Calu3 (cell line): ENCODE data around the gene SIAH3. TPM values are rescaled to one million over a fixed set of nuclear protein-coding genes. Genes with fewer than 3 reads are reported as not detected.

Source experiments
- BruUV-seq: library from RNA; stranded (reverse); fragments of 400-500 nt; replicated peaks from 2 replicates; lab custom pipeline; 2021; lab: Mats Ljungman, UMichigan
- CTCF ChIA-PET: fragments of 300-600 bp; sonication (Branson Sonifier 250); formaldehyde crosslinking; loops from one replicate; lab custom pipeline; 2022; ENCODE audit warnings: antibody characterized with exemption; lab: Charles Lee
- DNase-seq: peaks from one replicate; pipeline ENCODE4 v3.0.0; 2022
- H3K27ac Mint-ChIP-seq: one replicate; pipeline ENCODE4 v1.8.0; 2022; ENCODE audit warnings: mixed read lengths; ENCODE audit not compliant: unreplicated experiment
- H3K27me3 Mint-ChIP-seq: one replicate; pipeline ENCODE4 v1.8.0; 2022; ENCODE audit warnings: mixed read lengths; ENCODE audit not compliant: unreplicated experiment
- H3K36me3 Mint-ChIP-seq: one replicate; pipeline ENCODE4 v1.8.0; 2022; ENCODE audit warnings: mild to moderate bottlenecking, moderate library complexity, mixed read lengths; ENCODE audit not compliant: insufficient read depth, unreplicated experiment
- H3K4me1 Mint-ChIP-seq: one replicate; pipeline ENCODE4 v1.8.0; 2022; ENCODE audit warnings: mild to moderate bottlenecking, low read depth, mixed read lengths; ENCODE audit not compliant: unreplicated experiment
- H3K4me3 Mint-ChIP-seq: one replicate; pipeline ENCODE4 v1.8.0; 2022; ENCODE audit warnings: mild to moderate bottlenecking, low read depth, moderate library complexity, mixed read lengths; ENCODE audit not compliant: unreplicated experiment
- H3K9me3 Mint-ChIP-seq: one replicate; pipeline ENCODE4 v1.8.0; 2022; ENCODE audit warnings: low read depth, mixed read lengths; ENCODE audit not compliant: unreplicated experiment
- CTCF ChIP-seq: fragments of 200-600 bp; IDR thresholded peaks from one replicate; pipeline ENCODE4 v1.8.0; 2022; ENCODE audit warnings: antibody characterized with exemption; ENCODE audit not compliant: unreplicated experiment
- intact Hi-C: fragments of 100-400 bp; cut with micrococcal nuclease; formaldehyde crosslinking; loops from one replicate; pipeline ENCODE4 v1.10.0; 2022; ENCODE audit not compliant: unreplicated experiment
- total RNA-seq: library from RNA; stranded (reverse); gene quantifications from 2 replicates; pipeline ENCODE4 v1.2.3, GENCODE V29; 2022

The SIAH3 gene
- total RNA-seq, 1 experiment from 2014 or later = not detected

GRCh38 chr13:45852494-45852893, 941 bp upstream of the SIAH3 start:
- H3K9me3 Mint-ChIP-seq = no peaks in the 10 kb centered on the region
- peaks cover 17% of the 10 kb centered on the region for H3K4me1 Mint-ChIP-seq
- H3K27ac Mint-ChIP-seq = no peak overlapping the region
- TF ChIP-seq CTCF = no peak
- DNase-seq = no peak
- BruUV-seq = no TSS peak
- CTCF ChIA-PET = no interaction called here
- H3K36me3 Mint-ChIP-seq = peaks cover 5% of the 10 kb centered on the region
- no peak overlapping the region for H3K4me3 Mint-ChIP-seq
- H3K27me3 Mint-ChIP-seq = peaks cover 12% of the 10 kb centered on the region
- intact Hi-C loops = no loop called here

GRCh38 chr13:45851956-45852355, 403 bp upstream of the SIAH3 start:
- intact Hi-C loops = no loop called here
- no TSS peak for BruUV-seq
- H3K27me3 Mint-ChIP-seq = peaks cover 12% of the 10 kb centered on the region
- no peaks in the 10 kb centered on the region for H3K9me3 Mint-ChIP-seq
- DNase-seq = no peak
- no peak for TF ChIP-seq CTCF
- H3K4me3 Mint-ChIP-seq = no peak overlapping the region
- peaks cover 5% of the 10 kb centered on the region for H3K36me3 Mint-ChIP-seq
- H3K4me1 Mint-ChIP-seq = peaks cover 23% of the 10 kb centered on the region
- no peak overlapping the region for H3K27ac Mint-ChIP-seq
- CTCF ChIA-PET = no interaction called here

- H3K27ac Mint-ChIP-seq = no peak overlapping the region
- no peak for TF ChIP-seq CTCF
- H3K36me3 Mint-ChIP-seq = peaks cover 5% of the 10 kb centered on the region
- no peak for DNase-seq
- H3K4me1 Mint-ChIP-seq = peaks cover 25% of the 10 kb centered on the region
- no peak overlapping the region for H3K4me3 Mint-ChIP-seq
- CTCF ChIA-PET = no interaction called here
- no TSS peak for BruUV-seq
- intact Hi-C loops = no loop called here
- H3K9me3 Mint-ChIP-seq = no peaks in the 10 kb centered on the region
- peaks cover 12% of the 10 kb centered on the region for H3K27me3 Mint-ChIP-seq
These were observed 1.4 kb downstream of the SIAH3 start for GRCh38 chr13:45850027-45850613.

GRCh38 chr13:45849408-45849807, 2.1 kb downstream of the SIAH3 start:
- CTCF ChIA-PET = no interaction called here

More at GRCh38 chr13:45849408-45849807, 2.1 kb downstream of the SIAH3 start:
- no peak overlapping the region for H3K4me3 Mint-ChIP-seq
- peaks cover 12% of the 10 kb centered on the region for H3K27me3 Mint-ChIP-seq
- H3K4me1 Mint-ChIP-seq = peaks cover 25% of the 10 kb centered on the region
- BruUV-seq = no TSS peak
- no peak overlapping the region for H3K27ac Mint-ChIP-seq
- DNase-seq = no peak
- H3K9me3 Mint-ChIP-seq = no peaks in the 10 kb centered on the region
- intact Hi-C loops = no loop called here
- H3K36me3 Mint-ChIP-seq = peaks cover 5% of the 10 kb centered on the region
- no peak for TF ChIP-seq CTCF
